Measurements from ENCODE around the gene PDXK.

PDXK gene

DNA sequence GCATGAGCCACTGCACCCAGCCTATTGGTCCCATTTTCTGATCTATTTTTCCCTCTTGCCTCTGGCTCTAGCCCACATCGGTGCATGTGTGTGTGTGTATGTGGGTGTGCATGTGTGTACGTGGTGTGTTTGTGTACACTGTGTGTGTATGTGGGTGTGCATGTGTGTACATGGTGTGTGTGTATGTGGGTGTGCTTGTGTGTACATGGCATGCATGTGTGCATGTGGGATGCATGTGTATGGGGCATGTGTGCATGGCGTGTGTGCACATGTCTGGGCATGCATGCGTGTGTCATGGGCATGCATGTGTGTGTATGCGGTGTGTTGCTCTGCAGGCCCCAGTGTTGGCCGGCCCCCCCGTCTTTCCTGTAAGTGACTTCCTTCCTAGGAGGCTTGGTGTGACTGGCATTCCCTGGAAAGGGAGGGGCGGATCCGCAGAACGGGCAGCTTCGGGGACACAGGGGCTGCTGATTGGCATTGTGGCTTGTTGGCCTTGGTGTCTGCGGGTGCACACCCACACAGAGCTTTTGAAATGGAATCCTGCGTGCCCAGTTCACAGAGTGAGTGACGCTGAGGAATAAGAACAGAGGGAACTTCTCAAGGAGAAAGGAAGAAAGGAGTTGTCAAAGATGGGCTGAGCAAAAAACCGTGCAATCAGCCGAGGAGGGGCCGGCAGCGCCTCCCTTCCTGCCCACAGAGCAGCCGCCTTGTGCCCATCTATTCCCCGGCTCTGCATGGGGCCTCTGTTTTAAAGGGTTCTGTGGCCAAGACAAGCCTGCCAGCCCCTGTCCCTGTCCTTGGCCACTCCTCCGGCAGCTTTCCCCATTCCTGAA is 8.0 kb downstream of the PDXK start:
- no peak overlapping the region for H3K4me3 ChIP-seq (ENCODE audit: low read depth, low read length)
- H3K4me1 ChIP-seq (ENCODE audit: control insufficient read depth, insufficient read depth, low read length, unreplicated experiment), result peaks cover 45% of the 10 kb centered on the region
- H3K79me2 ChIP-seq (ENCODE audit: control insufficient read depth, insufficient read depth, low read length, unreplicated experiment), result peaks cover 73% of the 10 kb centered on the region
- H3K27me3 ChIP-seq (ENCODE audit: insufficient read depth, low read length), result no peaks in the 10 kb centered on the region
- H3K27ac ChIP-seq (ENCODE audit: low read depth, low read length), result peak overlapping the region; percentile 83; the same call in 1 of the 2 replicates
- no peak overlapping the region for H2AFZ ChIP-seq (ENCODE audit: low read length, unreplicated experiment)
- no peaks in the 10 kb centered on the region for H3K36me3 ChIP-seq (ENCODE audit: insufficient read depth, low read length)

DNA sequence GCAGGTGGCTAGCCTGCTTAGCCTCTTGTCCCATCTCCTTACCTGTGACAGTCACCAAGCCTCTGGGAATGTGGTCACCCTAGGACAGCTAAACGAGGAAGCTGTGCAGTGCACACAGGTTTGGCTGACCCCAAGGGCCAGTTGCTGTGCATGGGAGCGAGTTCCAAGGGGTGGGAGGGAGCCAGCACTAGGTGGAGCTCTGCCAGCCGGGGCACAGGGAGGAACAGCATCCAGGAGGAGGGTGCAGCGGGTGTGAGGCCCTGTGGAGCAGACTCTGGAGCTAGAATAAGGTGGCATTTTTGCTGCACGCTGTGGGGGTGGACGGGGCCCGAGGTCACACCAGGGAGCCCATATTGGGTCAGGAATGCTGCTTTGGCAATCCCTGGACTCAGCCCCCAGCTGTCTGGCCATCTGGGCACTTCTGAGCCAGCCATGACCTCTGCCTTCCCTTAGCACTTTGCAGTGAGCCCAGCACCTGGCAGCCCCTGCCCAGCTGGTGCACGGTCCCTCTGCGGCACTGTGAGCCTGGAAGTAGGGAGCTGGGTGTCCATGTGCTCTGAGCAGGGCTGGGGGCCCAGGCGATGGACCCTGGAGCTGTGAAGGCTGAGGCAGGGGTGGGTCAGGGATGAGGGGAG is 8.7 kb downstream of the PDXK start:
- Histone ChIP-seq H3K27ac (ENCODE audit: low read depth, low read length) (peak overlapping the region; percentile 78), H3K27me3 (ENCODE audit: insufficient read depth, low read length) (no peaks in the 10 kb centered on the region), H3K79me2 (ENCODE audit: control insufficient read depth, insufficient read depth, low read length, unreplicated experiment) (peaks cover 71% of the 10 kb centered on the region), H3K4me3 (ENCODE audit: low read depth, low read length) (peak overlapping the region; percentile 82), H2AFZ (ENCODE audit: low read length, unreplicated experiment) (no peak overlapping the region), H3K4me1 (ENCODE audit: control insufficient read depth, insufficient read depth, low read length, unreplicated experiment) (peaks cover 48% of the 10 kb centered on the region), H3K36me3 (ENCODE audit: insufficient read depth, low read length) (no peaks in the 10 kb centered on the region)

DNA sequence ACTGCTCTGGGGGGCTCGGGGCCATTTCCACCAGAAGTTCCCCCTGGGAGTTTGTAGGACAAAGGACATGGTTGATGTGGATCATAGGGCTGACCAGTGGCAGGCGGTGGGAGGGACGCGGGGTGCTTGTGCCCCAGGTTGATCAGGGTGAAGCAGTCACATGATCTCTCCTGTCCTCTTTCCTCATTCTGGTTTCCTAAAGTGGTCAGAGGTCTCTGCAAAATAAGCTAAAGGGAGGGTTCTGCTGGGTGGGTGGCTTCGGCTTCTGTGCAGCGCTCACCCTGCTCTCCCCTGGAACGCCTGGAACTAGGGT is 9.2 kb downstream of the PDXK start:
- H3K4me1 ChIP-seq (ENCODE audit: control insufficient read depth, insufficient read depth, low read length, unreplicated experiment), result peaks cover 48% of the 10 kb centered on the region
- peak overlapping the region; percentile 82 for H3K4me3 ChIP-seq (ENCODE audit: low read depth, low read length)
- no peaks in the 10 kb centered on the region for H3K36me3 ChIP-seq (ENCODE audit: insufficient read depth, low read length)
- H3K79me2 ChIP-seq (ENCODE audit: control insufficient read depth, insufficient read depth, low read length, unreplicated experiment), result peaks cover 69% of the 10 kb centered on the region
- H2AFZ ChIP-seq (ENCODE audit: low read length, unreplicated experiment), result no peak overlapping the region
- peak overlapping the region; percentile 78 for H3K27ac ChIP-seq (ENCODE audit: low read depth, low read length)
- H3K27me3 ChIP-seq (ENCODE audit: insufficient read depth, low read length), result no peaks in the 10 kb centered on the region

DNA sequence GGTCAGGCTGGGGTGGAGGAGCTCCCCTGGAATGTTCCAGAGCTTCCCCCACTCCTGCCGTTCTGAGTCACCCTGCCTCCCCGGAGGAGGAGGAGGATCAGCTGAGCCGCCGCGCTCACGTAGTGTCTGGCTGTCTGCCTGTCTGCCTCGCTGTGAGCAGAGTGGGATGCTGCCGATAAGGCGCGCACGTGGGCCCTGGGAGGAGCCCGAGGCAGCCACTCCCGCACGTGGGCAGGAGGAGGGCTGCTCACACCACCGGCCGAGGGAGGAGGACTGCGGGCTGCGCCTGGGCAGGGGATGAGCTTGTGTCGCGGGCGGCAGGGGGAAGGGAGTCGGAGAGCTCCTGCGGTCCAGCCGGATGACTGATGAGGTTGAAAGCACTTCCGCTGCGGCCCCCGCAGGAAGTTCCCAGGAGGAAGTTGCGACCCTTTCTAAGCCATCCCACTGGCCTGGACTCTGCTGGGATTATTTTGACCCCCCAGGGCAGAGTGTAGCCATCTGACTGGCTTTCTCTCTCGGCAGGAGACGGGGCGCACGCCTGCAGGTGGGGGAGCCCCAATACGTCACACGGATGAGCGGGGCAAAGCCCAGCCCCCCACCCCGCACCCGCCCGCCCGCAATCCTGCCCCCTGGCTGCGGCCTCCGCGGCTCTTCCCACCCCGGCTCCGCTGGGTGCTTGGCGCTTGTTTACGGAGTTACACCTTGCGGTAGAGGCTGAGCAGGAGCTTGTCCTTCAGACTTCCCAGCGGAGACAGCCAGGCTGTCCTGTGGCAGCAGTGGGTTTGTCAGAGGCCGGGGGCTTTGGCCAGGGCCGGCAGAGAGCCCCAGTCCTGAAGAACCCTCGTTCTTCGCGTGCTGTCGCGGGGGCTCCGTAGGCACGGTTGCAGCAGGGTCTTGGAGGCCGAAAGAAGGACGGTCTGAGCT is 9.8 kb downstream of the PDXK start:
- Histone ChIP-seq H3K27me3 (ENCODE audit: insufficient read depth, low read length) (no peaks in the 10 kb centered on the region), H3K4me1 (ENCODE audit: control insufficient read depth, insufficient read depth, low read length, unreplicated experiment) (peaks cover 54% of the 10 kb centered on the region), H3K36me3 (ENCODE audit: insufficient read depth, low read length) (no peaks in the 10 kb centered on the region), H3K4me3 (ENCODE audit: low read depth, low read length) (peak overlapping the region; percentile 82), H2AFZ (ENCODE audit: low read length, unreplicated experiment) (no peak overlapping the region), H3K79me2 (ENCODE audit: control insufficient read depth, insufficient read depth, low read length, unreplicated experiment) (peaks cover 67% of the 10 kb centered on the region), H3K27ac (ENCODE audit: low read depth, low read length) (peak overlapping the region; percentile 78)

DNA sequence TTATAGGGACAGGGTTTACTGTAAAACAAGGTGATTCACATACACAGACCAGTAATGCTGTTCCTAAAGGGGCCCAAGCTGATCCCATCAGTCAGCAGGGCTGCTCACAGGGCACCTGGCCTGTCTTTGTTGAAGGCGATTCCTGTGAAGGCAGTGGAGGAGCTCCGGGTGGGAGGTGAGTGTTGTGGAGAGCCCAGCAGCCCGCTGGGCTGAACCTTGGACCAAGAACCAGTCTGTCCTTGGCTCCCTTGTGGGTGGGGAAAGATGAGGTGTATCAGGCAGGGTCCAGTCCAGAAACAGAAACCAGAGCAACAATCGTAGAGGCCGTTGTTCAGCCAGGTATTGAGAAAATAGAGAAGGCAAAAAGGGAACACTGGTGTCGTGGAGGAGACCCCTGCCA is 12.5 kb downstream of the PDXK start:
- no peak overlapping the region for H3K27ac ChIP-seq (ENCODE audit: low read depth, low read length)
- peaks cover 72% of the 10 kb centered on the region for H3K79me2 ChIP-seq (ENCODE audit: control insufficient read depth, insufficient read depth, low read length, unreplicated experiment)
- no peaks in the 10 kb centered on the region for H3K27me3 ChIP-seq (ENCODE audit: insufficient read depth, low read length)
- no peak overlapping the region for H3K4me3 ChIP-seq (ENCODE audit: low read depth, low read length)
- H2AFZ ChIP-seq (ENCODE audit: low read length, unreplicated experiment), result no peak overlapping the region
- H3K4me1 ChIP-seq (ENCODE audit: control insufficient read depth, insufficient read depth, low read length, unreplicated experiment), result peaks cover 56% of the 10 kb centered on the region
- H3K36me3 ChIP-seq (ENCODE audit: insufficient read depth, low read length), result no peaks in the 10 kb centered on the region

DNA sequence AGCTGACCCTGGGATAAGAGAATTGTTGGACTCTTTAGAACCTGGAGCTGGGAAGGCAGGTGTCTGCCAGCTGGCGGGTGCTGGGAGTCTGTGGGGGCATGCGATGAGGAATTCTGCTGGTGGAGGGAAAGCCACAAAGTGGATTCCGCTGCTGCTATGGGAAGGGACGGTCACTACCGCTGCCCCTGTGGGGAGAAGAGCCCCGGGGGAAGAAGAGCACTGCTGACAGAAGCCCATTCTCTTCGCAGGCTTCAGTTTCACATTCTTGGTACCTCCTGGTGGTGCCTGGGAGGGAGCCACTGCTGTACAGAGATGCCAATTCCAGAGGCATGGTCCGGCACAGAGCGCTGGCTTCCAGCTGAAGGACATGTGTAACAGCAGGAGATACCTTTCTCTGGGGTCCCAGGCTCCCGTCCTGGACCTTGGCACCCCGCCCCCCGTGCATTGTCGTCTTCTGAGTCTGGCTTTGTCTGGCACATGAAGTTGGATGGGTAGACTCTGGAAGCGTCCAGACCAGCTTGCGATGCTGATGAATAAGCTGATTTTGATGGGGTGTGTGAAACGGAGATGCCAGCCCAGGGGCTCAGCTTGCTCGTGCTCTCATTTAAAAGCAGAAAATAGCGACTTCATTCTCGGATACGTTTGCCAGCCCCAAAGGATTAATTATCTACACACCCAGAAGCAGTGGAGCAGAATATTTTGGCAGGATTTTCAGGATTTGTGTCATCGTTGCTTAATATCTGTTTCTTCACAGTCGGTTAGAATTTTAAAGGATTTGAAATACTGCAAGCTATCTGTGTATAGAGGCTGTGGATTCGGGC is 13.2 kb downstream of the PDXK start:
- Histone ChIP-seq H3K4me1 (ENCODE audit: control insufficient read depth, insufficient read depth, low read length, unreplicated experiment) (peaks cover 50% of the 10 kb centered on the region), H2AFZ (ENCODE audit: low read length, unreplicated experiment) (no peak overlapping the region), H3K4me3 (ENCODE audit: low read depth, low read length) (no peak overlapping the region), H3K36me3 (ENCODE audit: insufficient read depth, low read length) (no peaks in the 10 kb centered on the region), H3K79me2 (ENCODE audit: control insufficient read depth, insufficient read depth, low read length, unreplicated experiment) (peaks cover 66% of the 10 kb centered on the region), H3K27ac (ENCODE audit: low read depth, low read length) (no peak overlapping the region), H3K27me3 (ENCODE audit: insufficient read depth, low read length) (no peaks in the 10 kb centered on the region)

DNA sequence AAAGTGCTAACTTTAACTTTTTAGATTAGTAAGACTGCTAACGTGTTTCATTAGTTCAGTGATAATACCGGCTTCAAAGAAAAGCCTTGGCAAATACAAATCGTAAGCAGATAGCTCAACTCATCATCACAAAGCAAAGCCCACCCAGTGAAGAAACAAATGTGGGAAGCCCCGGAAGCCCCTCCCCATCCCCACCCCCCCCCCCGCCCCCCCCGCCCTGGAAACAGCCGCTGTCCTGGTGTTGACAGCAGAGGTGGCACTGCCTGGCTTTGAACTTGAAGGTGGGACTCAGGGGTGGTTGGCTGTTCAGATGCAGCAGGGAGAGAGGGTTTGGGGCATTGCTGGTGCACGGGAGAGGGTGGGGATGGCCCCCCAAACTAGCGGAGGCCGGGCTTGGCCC is 14.1 kb downstream of the PDXK start:
- Histone ChIP-seq H3K27ac (ENCODE audit: low read depth, low read length) (no peak overlapping the region; the same call in 1 of the 2 replicates), H3K4me3 (ENCODE audit: low read depth, low read length) (no peak overlapping the region), H3K79me2 (ENCODE audit: control insufficient read depth, insufficient read depth, low read length, unreplicated experiment) (peaks cover 56% of the 10 kb centered on the region), H3K27me3 (ENCODE audit: insufficient read depth, low read length) (no peaks in the 10 kb centered on the region), H3K4me1 (ENCODE audit: control insufficient read depth, insufficient read depth, low read length, unreplicated experiment) (peaks cover 40% of the 10 kb centered on the region), H3K36me3 (ENCODE audit: insufficient read depth, low read length) (no peaks in the 10 kb centered on the region), H2AFZ (ENCODE audit: low read length, unreplicated experiment) (no peak overlapping the region)

DNA sequence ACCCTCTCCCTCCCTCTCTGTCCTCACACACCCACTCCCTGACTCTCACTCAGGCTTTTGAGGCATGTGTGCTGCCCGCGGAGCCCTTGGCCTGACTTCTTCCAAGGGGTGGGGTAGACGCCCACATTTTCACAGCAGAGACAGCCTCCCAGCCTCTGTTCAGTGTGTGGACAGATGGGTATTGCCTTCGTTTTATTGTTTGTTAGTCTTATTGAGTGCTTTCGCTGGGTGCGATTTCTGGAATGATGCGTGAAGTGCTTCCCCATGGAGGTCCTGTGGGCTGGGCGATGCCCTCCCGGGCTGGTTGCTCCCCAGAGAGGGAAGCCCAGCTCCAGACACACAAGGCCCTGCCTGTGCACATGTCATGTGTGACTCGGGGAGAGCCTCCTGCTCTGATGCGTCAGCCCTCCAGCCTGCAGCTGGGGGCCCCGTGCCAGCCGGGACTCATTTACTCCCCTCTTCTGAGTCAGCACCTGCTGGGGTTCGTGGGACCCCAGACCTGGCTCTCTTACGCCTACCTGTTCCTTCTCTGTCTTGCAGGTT is 14.7 kb downstream of the PDXK start:
- H3K27ac ChIP-seq (ENCODE audit: low read depth, low read length), result no peak overlapping the region; the same call in 1 of the 2 replicates
- H3K4me3 ChIP-seq (ENCODE audit: low read depth, low read length), result no peak overlapping the region
- H3K4me1 ChIP-seq (ENCODE audit: control insufficient read depth, insufficient read depth, low read length, unreplicated experiment), result peaks cover 38% of the 10 kb centered on the region
- no peaks in the 10 kb centered on the region for H3K36me3 ChIP-seq (ENCODE audit: insufficient read depth, low read length)
- no peaks in the 10 kb centered on the region for H3K27me3 ChIP-seq (ENCODE audit: insufficient read depth, low read length)
- H2AFZ ChIP-seq (ENCODE audit: low read length, unreplicated experiment), result no peak overlapping the region
- peaks cover 54% of the 10 kb centered on the region for H3K79me2 ChIP-seq (ENCODE audit: control insufficient read depth, insufficient read depth, low read length, unreplicated experiment)

DNA sequence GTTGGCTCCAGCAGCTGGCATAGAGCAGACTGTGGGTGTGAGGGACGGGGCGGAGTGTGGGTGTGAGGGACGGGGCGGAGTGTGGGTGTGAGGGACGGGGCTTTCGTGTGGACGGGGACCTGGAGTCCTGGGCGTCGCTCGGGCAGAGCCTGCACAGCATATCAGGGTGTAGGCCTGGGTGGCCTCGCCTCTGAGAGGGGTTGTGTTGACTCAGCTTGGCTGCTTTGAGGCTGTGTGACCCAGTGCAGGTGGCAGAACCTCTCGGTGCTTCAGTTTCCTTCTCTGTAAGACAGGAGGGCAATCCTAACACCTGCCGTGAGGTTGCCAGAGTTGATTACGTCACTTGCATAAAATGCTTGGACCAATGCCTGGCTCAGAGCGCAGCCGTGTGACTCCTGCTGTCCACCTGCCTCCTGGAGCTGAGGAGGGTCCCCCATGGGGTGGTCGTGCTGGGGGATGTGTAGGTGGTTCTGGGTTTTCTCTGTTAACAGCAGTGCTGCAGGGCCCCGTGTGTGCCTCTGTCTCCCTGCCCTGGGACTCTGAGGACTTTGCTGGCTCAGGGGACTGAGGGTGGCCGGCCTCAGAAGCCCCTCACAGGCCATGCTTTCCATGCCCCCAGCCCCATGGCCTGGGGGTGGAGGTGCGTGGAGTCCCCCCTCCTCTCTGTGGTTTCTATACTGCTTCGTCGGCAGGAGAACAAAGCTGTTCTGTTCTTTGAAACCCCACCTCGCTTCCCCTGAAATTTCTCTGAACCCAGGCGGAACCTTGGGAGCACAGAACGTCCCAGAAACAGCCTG is 15.4 kb downstream of the PDXK start:
- peaks cover 35% of the 10 kb centered on the region for H3K4me1 ChIP-seq (ENCODE audit: control insufficient read depth, insufficient read depth, low read length, unreplicated experiment)
- H3K36me3 ChIP-seq (ENCODE audit: insufficient read depth, low read length), result peaks cover 2% of the 10 kb centered on the region; the same call in 1 of the 2 replicates
- H3K4me3 ChIP-seq (ENCODE audit: low read depth, low read length), result no peak overlapping the region
- H3K27ac ChIP-seq (ENCODE audit: low read depth, low read length), result no peak overlapping the region
- peaks cover 50% of the 10 kb centered on the region for H3K79me2 ChIP-seq (ENCODE audit: control insufficient read depth, insufficient read depth, low read length, unreplicated experiment)
- no peaks in the 10 kb centered on the region for H3K27me3 ChIP-seq (ENCODE audit: insufficient read depth, low read length)
- no peak overlapping the region for H2AFZ ChIP-seq (ENCODE audit: low read length, unreplicated experiment)

All from ACC112 (cell line).